RWPE1 (cell line): ENCODE results near the gene CARS2.

Experiments
- CTCF ChIA-PET: fragments of 350-600 bp; sonication (Branson Sonifier 250); formaldehyde crosslinking; extraction: SDS; loops from one replicate; lab custom pipeline; 2021; lab: Yijun Ruan, JAX
- POLR2A ChIA-PET: fragments of 400-600 bp; formaldehyde crosslinking; extraction: SDS; loops from one replicate; lab custom pipeline; 2020; ENCODE audit warnings: antibody characterized with exemption; ENCODE audit not compliant: low non-redundant PET; lab: Yijun Ruan, JAX
- DNase-seq: peaks from one replicate; pipeline ENCODE4 v3.0.0; 2012; ENCODE audit warnings: low spot score
- H3K27ac ChIP-seq: fragments of 450-650 bp; 2 replicates; pipeline ENCODE4 v1.5.1; 2017
- CTCF ChIP-seq: fragments of 450-650 bp; conservative IDR thresholded peaks from 2 replicates; pipeline ENCODE4 v1.5.1; 2017; ENCODE audit warnings: low read depth, mild to moderate bottlenecking

CARS2 gene

DNA sequence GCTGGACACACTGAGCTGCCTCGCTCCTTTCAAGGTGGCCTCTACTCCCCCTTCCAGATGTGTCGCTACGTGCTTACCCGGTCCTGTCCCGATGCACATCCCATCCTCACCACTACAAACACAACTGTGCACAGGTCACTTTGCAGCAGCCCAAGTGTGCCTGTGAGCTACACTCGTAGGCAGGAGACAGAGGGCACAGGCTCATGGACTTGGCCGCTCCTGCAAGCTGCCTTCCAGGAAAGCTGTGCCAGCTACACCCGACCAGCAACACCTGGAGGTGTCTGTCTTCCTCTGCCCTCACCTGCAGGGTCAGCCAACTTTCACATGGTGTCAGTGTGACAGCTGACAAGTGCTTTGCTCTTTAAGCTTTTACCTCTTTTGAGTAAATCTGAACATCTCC is 15.4 kb downstream of the CARS2 start:
- no peak overlapping the region; the same call in 1 of the 2 replicates for H3K27ac ChIP-seq
- no peak for TF ChIP-seq CTCF
- ChIA-PET CTCF (no interaction called here), POLR2A (no interaction called here)
- DNase-seq, result no peak

DNA sequence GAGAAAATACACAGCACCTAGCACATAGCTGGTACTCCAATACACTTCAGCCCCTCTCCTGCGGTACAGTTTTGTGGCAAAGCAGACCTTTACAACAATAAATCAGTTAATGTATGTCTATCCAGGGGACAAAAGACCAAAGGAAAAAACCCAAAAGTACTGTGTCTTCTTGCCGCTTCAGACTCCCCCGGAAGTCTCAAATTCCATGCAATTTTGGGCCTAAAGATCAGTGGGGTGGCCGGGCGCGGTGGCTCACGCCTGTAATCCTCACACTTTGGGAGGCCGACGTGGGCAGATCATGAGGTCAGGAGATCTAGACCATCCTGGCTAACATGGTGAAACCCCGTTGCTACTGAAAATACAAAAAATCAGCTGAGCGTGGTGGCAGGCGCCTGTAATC is 16.2 kb downstream of the CARS2 start:
- TF ChIP-seq CTCF, result no peak
- H3K27ac ChIP-seq, result no peak overlapping the region; the same call in 1 of the 2 replicates
- no peak for DNase-seq
- POLR2A ChIA-PET, result no interaction called here
- CTCF ChIA-PET, result no interaction called here

GRCh38 chr13:110689041-110689440 is 16.9 kb downstream of the CARS2 start:
- no peak overlapping the region; the same call in 1 of the 2 replicates for H3K27ac ChIP-seq
- no peak for TF ChIP-seq CTCF
- ChIA-PET POLR2A (no interaction called here), CTCF (interaction anchor here (0.7 kb wide), 1 partner anchor 15 kb away, joined by 3 read pairs; no protein-coding TSS in a partner anchor)
- no peak for DNase-seq

DNA sequence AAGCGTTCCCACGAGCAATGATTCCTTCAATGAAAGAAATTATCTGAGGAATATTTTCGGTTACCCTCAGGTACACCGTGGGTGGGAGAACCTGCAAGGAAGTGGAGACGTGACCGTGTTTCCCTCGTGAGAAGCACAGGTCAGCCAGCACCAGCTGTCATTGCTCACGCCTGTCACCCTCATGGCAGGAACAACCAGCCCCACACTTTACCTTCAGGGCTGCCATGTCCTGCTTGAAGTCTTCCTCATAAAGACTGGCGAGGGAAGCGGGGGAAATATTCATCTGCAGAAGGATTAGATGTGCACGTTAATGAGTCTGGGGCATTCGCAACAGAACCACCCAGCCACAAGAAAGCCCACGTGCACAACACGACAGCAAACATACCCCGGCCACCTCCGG is 18.2 kb downstream of the CARS2 start:
- ChIA-PET CTCF (no interaction called here), POLR2A (no interaction called here)
- H3K27ac ChIP-seq, result no peak overlapping the region
- no peak for TF ChIP-seq CTCF
- DNase-seq, result no peak

GRCh38 chr13:110685305-110686020 is 20.5 kb downstream of the CARS2 start:
- no peak for DNase-seq
- H3K27ac ChIP-seq, result no peak overlapping the region
- CTCF ChIA-PET, result interaction anchor here (0.6 to 0.7 kb wide), 2 partner anchors 199 to 951 kb away, joined by 3 to 5 read pairs; no protein-coding TSS in a partner anchor
- POLR2A ChIA-PET, result no interaction called here
- no peak for TF ChIP-seq CTCF

- DNase-seq, result no peak
- ChIA-PET CTCF (no interaction called here), POLR2A (no interaction called here)
- no peak for TF ChIP-seq CTCF
- no peak overlapping the region for H3K27ac ChIP-seq
Measured at GRCh38 chr13:110684388-110685056, 21.4 kb downstream of the CARS2 start.
